ENCODE measurements around the gene ACO2.
A peak's percentile ranks its signal among the peaks of the same experiment; 100 is the strongest.

The ACO2 gene

DNA sequence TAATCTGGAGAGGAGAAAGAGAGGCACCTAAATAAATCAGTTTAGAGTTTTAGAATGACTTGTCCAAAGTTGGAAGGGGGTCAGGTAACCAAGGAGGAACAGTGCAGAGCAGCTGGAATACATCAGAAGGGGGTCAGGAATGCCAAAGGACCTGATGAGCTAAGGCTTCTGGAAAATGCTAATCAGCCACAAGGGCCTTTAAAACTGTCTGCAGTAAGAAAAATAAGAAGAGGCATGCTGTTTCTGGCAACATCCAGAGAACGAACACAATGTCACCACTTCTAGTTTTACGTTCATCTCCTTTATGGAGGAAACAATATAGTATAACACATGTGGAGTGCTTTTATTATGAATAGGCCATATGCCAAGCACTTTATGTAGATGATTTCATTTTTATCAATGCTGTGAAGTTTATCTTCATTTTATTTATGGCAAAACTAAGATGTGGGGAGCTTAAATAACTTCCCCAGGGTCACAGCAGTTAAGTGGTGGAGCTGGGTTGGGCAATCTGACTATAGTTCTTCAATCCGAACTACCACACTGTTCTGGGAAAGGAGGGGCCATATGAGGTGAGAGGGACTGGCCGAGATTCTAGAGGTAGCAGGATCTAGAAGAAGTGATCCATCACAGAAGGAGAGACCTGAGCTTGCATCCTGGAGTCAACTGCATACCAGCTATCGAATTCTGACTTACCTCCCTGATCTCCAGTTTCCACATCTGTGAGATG, 22.6 kb downstream of the ACO2 start:
- no peak for DNase-seq

DNA sequence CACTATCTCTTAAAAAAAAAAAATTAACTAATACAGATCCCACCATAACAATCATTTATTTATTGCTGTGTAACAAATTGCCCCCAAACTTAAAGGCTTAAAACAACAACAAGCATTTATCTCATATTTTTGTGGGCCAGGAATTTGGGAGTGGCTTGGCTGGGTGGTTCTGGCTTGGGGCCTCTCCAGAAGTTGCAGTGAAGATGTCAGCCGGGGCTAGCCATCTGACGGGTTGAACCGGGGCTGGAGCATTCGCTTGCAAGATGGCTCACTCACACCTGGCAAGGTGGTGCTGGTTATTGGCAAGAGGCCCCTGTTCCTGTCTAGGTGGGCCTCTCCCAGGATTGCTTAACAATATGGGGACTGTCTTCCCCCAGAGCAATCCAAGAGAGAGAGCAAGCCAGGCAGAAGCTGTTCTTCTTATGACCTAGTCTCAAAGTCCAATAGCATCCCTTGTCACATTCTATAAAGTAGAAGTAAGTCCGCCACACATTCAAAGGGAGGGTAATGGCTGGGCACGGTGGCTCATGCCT, 29.5 kb downstream of the ACO2 start:
- DNase-seq, result no peak

DNA sequence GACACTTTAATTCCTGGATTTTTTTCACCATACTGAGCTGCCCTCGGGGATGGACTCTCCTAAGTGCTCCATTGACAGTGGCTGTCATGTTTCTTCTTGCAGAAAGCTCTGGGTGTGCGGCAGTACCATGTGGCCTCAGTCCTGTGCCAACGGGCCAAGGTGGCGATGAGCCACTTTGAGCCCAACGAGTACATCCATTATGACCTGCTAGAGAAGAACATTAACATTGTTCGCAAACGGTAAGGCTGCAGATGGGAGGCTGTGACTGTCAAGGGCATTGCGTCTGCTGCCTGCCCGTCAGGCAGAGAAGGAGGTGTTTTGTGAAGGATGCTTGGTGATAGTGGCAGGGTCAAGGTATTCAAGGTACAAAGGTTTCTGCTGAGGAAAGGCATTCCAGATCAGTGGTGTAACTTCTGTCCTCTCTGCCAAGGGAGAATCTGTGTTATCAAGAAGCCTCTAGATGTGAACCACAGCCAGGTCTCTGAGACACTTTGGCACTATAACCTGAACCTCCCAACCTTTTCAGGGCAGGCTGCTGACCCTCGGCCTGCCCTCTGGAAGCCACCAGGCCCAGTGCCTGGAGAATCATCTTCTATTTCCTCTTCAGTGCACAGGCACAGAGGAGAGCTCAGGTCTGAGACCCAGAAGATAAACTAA, 30.8 kb downstream of the ACO2 start:
- DNase-seq, result no peak

DNA sequence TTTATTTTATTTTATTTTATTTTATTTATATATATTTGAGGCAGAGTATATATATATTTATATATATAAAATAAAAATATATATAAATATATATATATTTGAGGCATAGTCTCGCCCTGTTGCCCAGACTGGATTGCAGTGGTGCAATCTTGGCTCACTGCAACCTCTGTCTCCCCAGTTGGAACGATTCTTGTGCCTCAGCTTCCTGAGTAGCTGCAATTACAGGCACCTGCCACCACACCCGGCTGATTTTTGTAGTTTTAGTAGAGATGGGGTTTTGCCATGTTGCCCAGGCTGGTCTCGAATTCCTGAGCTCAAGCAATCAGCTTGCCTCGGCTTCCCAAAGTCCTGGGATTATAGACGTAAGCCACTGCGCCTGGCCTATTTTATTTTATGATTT, 31.4 kb downstream of the ACO2 start:
- no peak for DNase-seq

DNA sequence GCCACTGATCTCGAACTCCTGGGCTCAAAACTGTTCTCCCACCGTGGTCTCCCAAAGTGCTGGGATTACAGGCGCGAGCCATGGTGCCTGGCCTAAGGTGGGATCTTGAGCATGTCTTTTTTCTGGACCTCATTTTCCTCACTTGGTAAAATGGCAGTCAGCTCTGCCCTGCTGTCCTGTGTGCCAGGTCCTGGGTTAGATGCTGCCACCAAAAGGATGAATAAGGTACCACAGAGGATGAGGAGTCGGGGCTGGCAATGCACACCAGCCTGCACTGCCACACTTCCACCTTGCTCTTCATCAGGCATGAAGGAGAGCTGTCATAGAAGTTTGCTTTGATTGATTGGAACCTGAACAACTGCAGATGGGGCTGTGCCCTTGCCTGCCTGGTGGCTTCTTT, 32.3 kb downstream of the ACO2 start:
- peak; percentile 28 to 37 for DNase-seq

DNA sequence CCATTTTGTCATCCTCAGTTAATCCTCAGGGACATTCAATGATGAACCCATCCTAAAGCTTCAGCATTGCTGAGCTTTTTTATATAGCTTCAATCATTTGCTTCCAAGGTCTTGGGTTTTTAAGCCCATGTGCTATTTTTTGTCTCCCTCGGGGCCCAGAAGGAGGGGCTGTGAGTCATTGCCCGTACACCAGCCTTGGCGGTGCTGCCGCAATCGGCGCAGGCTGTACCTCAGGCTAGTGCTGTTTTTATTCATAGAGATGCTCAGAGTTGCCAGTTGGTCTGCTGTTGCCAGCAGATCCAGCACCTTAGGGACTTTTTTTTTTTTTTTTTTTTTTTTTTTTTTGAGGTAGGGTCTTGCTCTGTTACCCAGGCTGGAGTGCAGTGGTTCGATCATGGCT, 35.5 kb downstream of the ACO2 start:
- no peak for DNase-seq

DNA sequence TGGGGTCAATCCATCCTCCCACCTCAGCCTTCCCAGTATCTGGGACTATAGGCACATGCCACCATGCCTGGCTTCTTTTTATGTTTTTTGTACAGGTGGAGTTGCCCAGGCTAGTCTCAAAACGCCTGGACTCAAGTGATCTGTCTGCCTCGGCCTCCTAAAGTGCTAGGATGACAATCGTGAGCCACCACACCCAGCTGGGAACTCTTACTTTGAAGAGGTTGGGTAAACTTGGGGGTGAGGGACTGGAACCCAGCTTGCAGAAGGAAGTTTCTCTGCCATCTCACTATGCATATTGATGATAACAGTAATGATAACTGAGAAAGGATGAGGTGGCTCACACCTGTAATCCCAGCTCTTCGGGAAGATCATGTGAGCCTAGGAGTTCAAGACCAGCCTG, 35.9 kb downstream of the ACO2 start:
- DNase-seq, result no peak

DNA sequence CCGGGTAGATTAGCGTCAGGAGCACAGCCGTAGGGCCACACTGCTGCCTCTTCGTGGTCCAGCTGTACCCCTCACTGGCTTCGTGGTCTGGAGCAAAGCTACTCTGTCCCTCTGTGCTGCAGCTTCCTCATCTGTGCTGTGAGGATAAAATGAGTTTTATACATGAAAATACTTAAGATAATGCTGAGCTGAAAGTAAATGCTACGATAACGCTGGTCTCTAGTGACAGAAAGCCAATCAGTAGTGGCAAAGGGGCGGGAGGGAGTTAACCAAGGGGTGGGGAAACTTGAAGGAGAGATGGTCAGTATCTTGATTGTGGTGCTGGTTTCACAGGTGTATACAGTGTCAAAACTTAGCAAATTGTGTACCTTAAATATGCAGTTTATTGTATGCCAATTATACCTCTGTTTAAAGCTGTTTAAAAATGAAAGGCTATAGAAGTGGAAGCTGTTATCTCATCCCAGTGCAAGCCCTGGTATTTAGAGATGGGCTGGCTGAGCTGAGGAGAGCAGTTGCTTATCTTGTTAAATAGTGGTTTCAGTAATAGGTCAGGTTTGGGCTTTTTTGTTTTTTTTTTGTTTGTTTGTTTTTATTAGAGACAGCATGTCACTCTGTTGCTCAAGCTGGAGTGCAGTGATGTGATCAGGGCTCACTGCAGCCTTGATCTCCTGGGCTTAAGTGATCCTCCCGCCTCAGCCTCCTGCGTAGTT, 36.7 kb downstream of the ACO2 start:
- no peak for DNase-seq

DNA sequence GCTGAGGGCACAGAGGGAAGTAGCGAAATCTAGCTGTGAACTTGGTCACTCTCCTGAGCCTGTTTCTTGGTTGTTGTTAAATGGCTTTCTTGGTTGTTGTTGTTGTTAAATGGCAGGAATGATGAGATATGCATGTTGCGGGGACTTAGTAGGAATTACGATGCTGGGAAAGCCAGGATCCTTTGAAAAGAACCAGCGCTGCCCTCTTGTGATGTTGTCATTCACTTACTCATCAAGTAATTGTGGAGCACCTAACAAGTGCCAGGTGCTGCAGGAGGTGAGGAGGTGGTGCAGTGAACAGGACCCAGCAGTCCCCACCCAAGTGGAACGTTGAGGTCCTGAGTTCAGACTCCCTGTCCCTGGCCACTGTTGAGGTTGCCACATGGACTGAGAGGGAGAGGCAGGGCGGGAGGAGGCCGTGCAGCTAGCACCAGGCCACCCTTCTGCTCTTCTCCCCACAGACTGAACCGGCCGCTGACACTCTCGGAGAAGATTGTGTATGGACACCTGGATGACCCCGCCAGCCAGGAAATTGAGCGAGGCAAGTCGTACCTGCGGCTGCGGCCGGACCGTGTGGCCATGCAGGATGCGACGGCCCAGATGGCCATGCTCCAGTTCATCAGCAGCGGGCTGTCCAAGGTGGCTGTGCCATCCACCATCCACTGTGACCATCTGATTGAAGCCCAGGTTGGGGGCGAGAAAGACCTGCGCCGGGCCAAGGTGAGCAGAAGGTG, 38.6 kb downstream of the ACO2 start:
- DNase-seq, result no peak

DNA sequence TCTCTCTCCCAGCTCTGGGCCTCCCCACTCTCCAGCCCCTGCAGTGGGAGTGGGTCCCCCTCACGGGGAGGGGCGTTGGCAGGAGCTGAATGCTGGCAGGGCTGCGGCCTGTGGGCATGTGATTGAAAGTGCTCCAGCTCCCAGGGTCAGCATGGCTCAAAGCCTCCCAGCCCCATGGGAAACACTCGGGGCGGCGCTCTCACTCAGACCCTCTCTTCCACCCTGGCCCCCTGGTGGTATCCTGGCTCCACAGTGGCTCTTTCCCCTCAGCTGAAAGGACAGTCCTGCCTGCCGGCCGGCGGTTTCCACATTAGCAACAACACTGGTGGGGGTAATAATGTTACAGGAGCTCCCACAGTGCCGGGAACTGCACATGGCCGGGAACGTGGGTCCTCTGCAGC, 39.9 kb downstream of the ACO2 start:
- no peak for DNase-seq

DNA sequence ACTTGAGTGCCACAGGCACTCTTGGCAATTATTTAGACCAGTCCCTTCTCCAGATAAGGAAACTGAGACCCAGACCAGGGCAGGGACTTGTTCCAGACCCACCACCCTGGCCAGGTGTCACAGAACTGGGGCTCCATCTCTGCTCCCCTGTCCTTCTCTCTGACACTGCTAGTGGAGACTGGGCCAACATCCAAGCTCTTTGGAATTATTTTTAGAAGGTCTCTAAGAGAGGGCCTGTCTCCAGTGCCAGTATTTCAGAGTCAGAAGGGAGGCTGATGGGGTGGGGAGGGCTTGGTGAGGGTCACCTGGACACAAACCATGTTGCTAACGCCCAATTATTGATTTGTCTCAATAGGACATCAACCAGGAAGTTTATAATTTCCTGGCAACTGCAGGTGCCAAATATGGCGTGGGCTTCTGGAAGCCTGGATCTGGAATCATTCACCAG, 42.6 kb downstream of the ACO2 start:
- no peak for DNase-seq

DNA sequence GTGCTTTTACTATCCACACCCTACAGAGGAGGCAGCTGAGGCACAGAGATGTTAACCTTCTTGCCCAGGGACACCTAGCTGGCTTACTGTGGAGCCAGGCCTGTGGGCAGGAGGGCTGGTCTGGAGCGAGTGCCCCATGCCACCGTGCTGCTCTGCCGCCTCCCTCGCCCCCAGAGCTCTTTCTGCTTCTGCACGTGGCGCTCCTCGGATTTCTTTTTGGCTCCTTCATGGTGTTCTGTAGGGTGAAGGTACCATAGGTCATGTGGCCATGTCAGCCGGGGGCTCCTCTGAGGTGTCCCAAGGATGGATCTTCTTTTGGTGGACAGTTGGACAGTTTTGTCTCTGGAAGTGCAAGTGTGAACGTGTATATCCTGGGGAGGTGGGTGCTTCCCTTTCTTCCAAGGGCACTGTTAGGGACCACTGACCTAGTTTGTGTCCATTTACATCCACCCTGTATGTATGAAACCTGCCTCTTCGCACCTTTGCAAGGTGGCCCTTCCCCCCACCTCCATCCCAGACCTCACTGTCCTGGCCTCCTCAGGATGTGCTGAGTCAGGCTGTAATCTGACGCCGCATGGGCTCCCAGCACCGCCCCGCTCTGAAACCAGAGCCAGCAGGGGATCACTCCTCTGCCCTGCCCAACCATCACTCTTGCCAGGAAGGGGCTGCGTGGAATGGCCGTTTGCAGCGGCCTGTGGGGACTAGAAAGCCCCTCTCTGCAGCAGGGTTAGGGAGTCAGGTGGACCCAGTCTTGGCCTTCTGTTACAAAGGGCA, 43.7 kb downstream of the ACO2 start:
- no peak for DNase-seq

DNA sequence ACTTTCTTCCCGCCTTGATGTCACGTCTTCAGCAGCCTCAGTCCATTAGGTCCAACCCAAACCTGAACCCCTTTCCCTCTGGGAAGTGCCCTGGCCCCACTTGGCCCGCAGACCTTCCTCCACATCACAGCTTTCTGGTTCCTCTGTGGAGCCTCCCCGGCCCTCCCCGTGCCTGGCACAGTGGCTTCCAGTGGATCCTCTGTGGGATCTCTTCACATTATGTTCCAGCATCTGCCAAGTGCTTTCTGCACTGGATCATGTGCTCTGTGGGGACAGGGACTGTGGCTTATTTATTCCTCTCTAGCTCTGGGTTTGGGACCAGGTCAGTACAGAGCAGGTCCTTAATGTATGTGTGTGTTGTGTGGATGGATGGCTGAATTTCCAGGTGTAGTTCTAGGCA, 44.5 kb downstream of the ACO2 start:
- DNase-seq, result no peak

DNA sequence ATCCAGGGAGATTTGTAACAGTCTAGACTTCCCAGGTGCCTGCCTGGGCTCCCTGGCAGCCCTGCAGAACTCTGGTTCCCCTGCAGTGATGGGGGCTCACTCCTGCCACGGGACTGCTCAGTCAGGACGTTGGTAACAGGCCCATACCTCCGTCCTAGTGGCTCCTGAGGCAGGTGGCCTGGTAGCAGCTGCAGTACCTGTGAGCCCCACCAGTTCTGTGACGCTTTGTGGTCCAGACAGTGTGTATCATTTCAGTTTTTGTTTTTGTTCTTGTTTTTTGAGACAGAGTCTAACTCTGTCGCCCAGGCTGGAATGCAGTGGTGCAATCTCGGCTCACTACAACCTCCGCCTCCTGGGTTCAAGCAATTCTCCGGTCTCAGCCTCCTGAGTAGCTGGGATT, 47.5 kb downstream of the ACO2 start:
- DNase-seq, result no peak

DNA sequence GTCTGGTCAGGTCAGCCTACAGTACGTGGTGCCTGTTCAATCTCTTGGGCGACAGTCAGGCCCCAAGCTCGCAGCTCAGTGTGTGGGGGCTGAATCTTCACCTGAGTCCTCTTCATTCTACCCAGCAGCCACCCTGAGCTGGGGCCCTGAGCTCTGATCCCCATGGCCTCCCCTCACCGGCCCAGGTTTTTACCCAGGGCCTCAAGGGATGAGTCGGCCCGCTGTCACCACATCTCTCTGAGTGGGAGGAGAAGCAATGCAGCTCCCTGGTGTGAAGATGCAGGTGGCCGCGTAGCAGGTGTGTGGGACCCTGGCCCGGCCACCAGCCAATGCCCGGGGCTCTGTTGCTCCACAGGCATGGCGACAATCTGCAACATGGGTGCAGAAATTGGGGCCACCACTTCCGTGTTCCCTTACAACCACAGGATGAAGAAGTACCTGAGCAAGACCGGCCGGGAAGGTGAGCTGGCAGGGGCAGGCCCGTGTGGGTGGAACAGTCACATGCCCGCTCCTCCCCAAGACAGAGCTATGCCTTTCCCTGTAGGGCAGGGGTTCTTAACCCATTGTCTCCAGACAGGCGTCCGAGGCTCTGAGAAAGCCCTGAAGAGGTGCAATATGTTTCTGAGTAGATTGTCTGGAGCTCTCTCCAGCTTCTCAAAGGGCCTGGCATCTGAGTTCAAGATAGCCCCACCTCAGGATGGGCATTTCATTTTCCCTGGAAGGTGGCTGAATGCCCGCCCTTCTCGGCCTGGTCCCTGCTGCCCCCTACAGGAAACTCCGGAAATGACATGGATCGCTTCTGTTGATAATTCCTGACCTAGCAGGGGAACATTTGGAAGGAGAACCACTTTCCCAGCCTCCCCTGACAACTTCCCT, 48.5 kb downstream of the ACO2 start:
- peak; percentile 7 to 43 for DNase-seq

DNA sequence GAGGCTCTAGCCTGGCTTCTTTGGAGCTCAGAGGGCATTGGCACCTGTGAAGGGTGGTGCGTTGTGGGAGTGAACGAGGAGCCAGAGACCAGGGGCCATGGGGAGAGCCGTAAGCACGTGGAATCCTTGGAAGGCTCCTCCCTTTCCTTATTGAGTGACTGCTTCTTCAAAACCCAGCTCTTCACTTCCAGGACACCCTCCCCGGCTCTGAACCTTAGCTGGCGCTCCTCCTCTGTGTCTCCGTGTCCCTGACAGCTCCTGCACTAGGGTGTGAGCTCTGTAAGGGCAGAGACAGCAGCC, 49.1 kb downstream of the ACO2 start:
- DNase-seq, result no peak

DNA sequence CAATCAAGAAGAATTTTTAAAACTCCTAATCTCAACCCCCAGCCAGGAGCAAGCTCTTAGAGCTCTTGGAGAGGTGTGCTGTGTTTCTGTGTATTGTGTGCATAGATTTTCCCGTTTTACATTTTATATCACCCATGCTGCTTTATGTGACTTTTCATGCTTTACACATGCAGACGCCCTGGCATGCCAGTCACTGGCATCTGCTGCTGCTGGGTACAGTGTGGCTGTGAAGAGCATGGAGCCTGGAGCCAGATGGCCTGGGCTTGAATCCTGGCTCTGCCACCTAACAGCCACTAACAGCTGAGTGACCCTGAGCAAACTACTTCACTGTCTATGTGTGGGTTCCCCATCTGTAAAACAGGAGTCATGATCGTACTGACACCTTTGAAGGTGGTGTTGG, 52.2 kb downstream of the ACO2 start:
- DNase-seq, result no peak

DNA sequence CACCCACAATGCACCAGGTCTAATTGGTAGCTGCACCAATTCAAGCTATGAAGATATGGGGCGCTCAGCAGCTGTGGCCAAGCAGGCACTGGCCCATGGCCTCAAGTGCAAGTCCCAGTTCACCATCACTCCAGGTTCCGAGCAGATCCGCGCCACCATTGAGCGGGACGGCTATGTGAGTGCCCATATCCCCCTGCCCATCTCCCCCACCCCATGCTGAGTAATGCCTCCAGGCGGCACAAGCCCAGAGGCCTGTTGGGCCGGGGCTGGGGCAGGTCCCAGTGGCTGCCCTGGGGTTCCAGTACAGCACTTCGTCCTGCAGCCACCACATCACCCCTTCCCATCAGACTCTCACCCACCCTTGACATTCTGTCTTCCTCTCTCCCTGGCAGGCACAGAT, 53.9 kb downstream of the ACO2 start:
- DNase-seq, result no peak

DNA sequence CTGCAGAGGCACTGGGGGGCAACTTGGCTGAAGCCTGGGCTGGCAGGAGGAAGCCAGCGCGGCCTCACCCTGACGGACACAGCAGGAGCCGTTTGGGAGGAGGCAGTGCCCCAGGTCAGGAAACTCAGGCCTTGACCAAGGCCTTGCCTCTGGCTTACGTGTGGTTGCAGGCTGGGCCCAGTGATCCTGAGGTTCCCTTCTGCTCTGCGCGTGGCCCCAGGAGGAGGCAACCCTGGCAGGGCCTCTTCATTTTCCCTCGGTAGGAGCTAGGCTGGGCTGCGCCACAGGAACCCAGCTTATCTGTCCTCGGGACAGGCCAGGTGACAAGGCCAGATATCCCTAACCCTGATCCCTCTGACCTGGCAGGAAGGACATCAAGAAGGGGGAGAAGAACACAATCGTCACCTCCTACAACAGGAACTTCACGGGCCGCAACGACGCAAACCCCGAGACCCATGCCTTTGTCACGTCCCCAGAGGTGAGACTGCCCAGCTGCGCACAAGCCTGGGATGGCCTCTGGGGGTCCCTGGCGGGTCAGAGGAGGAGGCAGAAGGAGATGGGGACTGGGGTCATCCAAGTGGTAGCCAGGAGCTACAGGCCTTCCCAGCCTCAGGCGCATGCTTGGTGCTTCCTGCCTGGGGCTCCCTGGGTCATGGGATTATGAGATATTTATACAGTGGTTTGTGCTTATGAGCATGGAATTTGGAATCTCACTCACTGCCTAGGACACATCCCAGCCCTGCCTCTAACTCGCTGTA, 54.7 kb downstream of the ACO2 start:
- DNase-seq, result no peak

DNA sequence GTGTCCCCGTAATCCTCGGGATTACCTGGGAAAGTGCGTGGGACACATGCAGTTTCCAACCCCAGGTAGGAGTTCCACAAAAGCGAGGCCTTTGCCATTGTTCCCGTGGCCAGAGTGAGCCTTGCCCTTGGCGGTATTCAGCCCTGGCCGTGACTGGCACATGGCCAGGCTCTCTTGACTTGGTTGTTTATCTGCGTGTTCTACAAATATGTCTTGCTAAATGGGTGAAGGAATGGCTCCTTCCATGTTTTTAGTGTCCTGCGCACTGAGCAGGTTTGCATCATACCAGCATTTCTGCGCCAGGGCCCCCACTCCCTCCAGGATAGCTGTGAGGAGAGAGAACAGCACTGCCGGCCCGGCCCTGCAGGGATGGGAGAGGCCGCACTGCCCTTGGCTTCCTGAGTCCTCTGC, 55.3 kb downstream of the ACO2 start:
- DNase-seq, result no peak
